Pancreas (tissue), 10 donors: Measurements from ENCODE around the gene PFKP. TPM values are rescaled to one million over a fixed set of nuclear protein-coding genes. Genes with fewer than 3 reads are reported as not detected.

Experiments
- ATAC-seq, 4 donors: fragments of 200-7000 bp; cut with Tn5 transposase; one replicate each; pipeline versions ENCODE4 v1.8.0 to v1.9.1; 2020; ENCODE audit warnings: mild to moderate bottlenecking in 4 of 4, moderate library complexity in 4 of 4
- DNase-seq, 6 donors: peaks; one replicate each; pipeline ENCODE4 v3.0.0-alpha.2; 2020
- FAIRE-seq: peaks from 2 replicates; lab custom pipeline; 2012; peaks lifted over from hg19 to GRCh38; lab: Jason Lieb, UNC
- H3K27ac ChIP-seq, 4 donors: fragments of 200-600 bp; sonication (generic); 1 replicate in 3 of 4; 2 replicates in 1 of 4; pipeline versions ENCODE4 v1.5.0 to v1.8.0; 2020
- H3K27me3 ChIP-seq, 4 donors: fragments of 200-600 bp; one replicate each; pipeline ENCODE4 v1.8.0; 2021
- H3K36me3 ChIP-seq, 3 donors: fragments of 200-600 bp; sonication (generic) in 1 of 3; one replicate each; pipeline versions ENCODE4 v1.5.0 to v1.8.0; 2020 to 2021
- H3K4me1 ChIP-seq, 3 donors: fragments of 200-600 bp; one replicate each; pipeline ENCODE4 v1.8.0; 2021
- H3K4me3 ChIP-seq, 4 donors: fragments of 200-600 bp; sonication (generic) in 2 of 4; one replicate each; pipeline versions ENCODE4 v1.5.0 to v1.8.0; 2020 to 2021
- H3K9me3 ChIP-seq, 4 donors: fragments of 200-600 bp; one replicate each; pipeline ENCODE4 v1.8.0; 2021
- CTCF ChIP-seq, 4 donors: fragments of 200-600 bp; sonication (generic) in 3 of 4; IDR thresholded peaks; one replicate each; pipeline versions ENCODE4 v1.5.0 to v1.8.0; 2021; ENCODE audit warnings: antibody characterized with exemption in 4 of 4
- WGBS, 2 donors: extraction: QIAGEN DNeasy Blood & Tissue Kit; methylation state at CpG; one replicate each; pipeline ENCODE4 v1.1.7; 2013; 5-methylcytosine and 5-hydroxymethylcytosine counted together
- intact Hi-C, 3 donors: fragments of 100-400 bp; cut with DNase I; formaldehyde crosslinking; loops; one replicate each; pipeline versions ENCODE4 v1.11.1 to v1.14.2; 2022
- polyA plus RNA-seq, 2 donors: library from polyadenylated mRNA; stranded (reverse); fragments of 200-250 nt; gene quantifications; one replicate each; pipeline ENCODE4 v1.2.3, GENCODE V29; 2013
- total RNA-seq, 6 donors: library from RNA; stranded (reverse); fragmentation: NEBNext Ultra II Directional in 4 of 6; extraction: Animal tissue kit (Norgen Biotek cat#: 25700) in 4 of 6; gene quantifications; one replicate each; pipeline versions ENCODE4 v1.2.1 to v1.2.4, GENCODE V29; 2021 to 2023
- donor health status: healthy with polysubstance abuse.
- donor health status: DM: no; HTN: no; CAD: no; lungs with moderate emphysema.
- donor health status: DM: no; HTN: no; CAD: no.
- donor health status: control.
- donor health status: control.
- donor health status: Bipolar disorder and iron deficiency.
- donor health status: DM: yes; HTN: yes; CAD: no.
- donor health status: DM: no; HTN: no; CAD: no.
- donor health status: DM: no; HTN: no; CAD: no.
- donor health status: DM: yes; HTN: yes; CAD: no.

Gene PFKP
- total and polyA plus RNA-seq, 8 donors = 6.8 to 32.5 (median 14.1) TPM

GRCh38 chr10:3068201-3068967, 1.0 kb downstream of the PFKP start:
- H3K4me1 ChIP-seq = no peaks in the 10 kb centered on the region
- TF ChIP-seq CTCF (IDR thresholded peaks at IDR 0.05) = no peak
- H3K9me3 ChIP-seq = no peaks in the 10 kb centered on the region
- peak overlapping the region; percentile 45 to 74 (median 56) for H3K27ac ChIP-seq
- ATAC-seq (peak; percentile 44 to 65 (median 64)), FAIRE-seq (no peak), DNase-seq (peak in 4 of 6 donors; percentile 36 to 78 (median 61))
- H3K36me3 ChIP-seq = no peaks in the 10 kb centered on the region
- 1% methylated on average over 71 to 86 of the region's 86 CpGs for WGBS, 2 donors
- intact Hi-C loops = no loop called here
- no peaks in the 10 kb centered on the region for H3K27me3 ChIP-seq
- H3K4me3 ChIP-seq = peak overlapping the region; percentile 47 to 52 (median 51)

- no peaks in the 10 kb centered on the region for H3K4me1 ChIP-seq
- H3K4me3 ChIP-seq = peak overlapping the region; percentile 47 to 52 (median 51)
- H3K36me3 ChIP-seq = no peaks in the 10 kb centered on the region
- H3K9me3 ChIP-seq = no peaks in the 10 kb centered on the region
- no peak for TF ChIP-seq CTCF (IDR thresholded peaks at IDR 0.05)
- ATAC-seq (peak; percentile 10 to 26 (median 22)), DNase-seq (peak in 2 of 6 donors; percentile 55 to 70), FAIRE-seq (no peak)
- WGBS, 2 donors = 10 to 11% methylated on average over 47 to 57 of the region's 57 CpGs
- intact Hi-C loops = no loop called here
- no peaks in the 10 kb centered on the region for H3K27me3 ChIP-seq
- H3K27ac ChIP-seq = peak overlapping the region; percentile 45 to 74 (median 56)
Measured at GRCh38 chr10:3068968-3069737, 1.8 kb downstream of the PFKP start.

GRCh38 chr10:3069876-3070275, 2.5 kb downstream of the PFKP start:
- Histone ChIP-seq H3K4me1 (no peaks in the 10 kb centered on the region), H3K9me3 (no peaks in the 10 kb centered on the region), H3K27ac (no peak overlapping the region), H3K4me3 (no peak overlapping the region), H3K36me3 (no peaks in the 10 kb centered on the region), H3K27me3 (no peaks in the 10 kb centered on the region)
- DNase-seq = no peak
- no peak for ATAC-seq
- no peak for TF ChIP-seq CTCF (IDR thresholded peaks at IDR 0.05)
- intact Hi-C loops = no loop called here
- no peak for FAIRE-seq
- WGBS, 2 donors = 84 to 92% methylated on average over 11 of the region's 11 CpGs

- H3K27me3 ChIP-seq = no peaks in the 10 kb centered on the region
- H3K4me3 ChIP-seq = no peak overlapping the region
- no peak for TF ChIP-seq CTCF (IDR thresholded peaks at IDR 0.05)
- no peak for ATAC-seq
- no peaks in the 10 kb centered on the region for H3K9me3 ChIP-seq
- H3K4me1 ChIP-seq = no peaks in the 10 kb centered on the region
- intact Hi-C loops = no loop called here
- no peaks in the 10 kb centered on the region for H3K36me3 ChIP-seq
- FAIRE-seq = no peak
- H3K27ac ChIP-seq = no peak overlapping the region
- no peak for DNase-seq
- WGBS, 2 donors = 78 to 91% methylated on average over 13 of the region's 13 CpGs
Measured at GRCh38 chr10:3071405-3072198, 4.3 kb downstream of the PFKP start.
